Measurements from ENCODE around the gene CTNNB1. TPM values are rescaled to one million over a fixed set of nuclear protein-coding genes. Genes with fewer than 3 reads are reported as not detected.

The CTNNB1 gene
- total and polyA plus RNA-seq, 2 experiments from 2014 or later = 89.4 to 566 TPM

GRCh38 chr3:41260063-41260450 is 60.8 kb downstream of the CTNNB1 start:
- Histone ChIP-seq H3K4me3 (no peak overlapping the region), H3K27me3 (ENCODE audit: insufficient read depth) (no peaks in the 10 kb centered on the region), H3K79me2 (replicated peaks; ENCODE audit: insufficient read depth) (no peaks in the 10 kb centered on the region), H3K27ac (ENCODE audit: low read depth) (no peak overlapping the region), H3K36me3 (ENCODE audit: insufficient read depth) (no peaks in the 10 kb centered on the region; the same call in 1 of the 2 replicates), H3K4me2 (no peak overlapping the region), H3K9me2 (ENCODE audit: insufficient read depth) (peaks cover 14% of the 10 kb centered on the region; the same call in 1 of the 2 replicates), H3F3A (replicated peaks; ENCODE audit: low read depth) (no peaks in the 10 kb centered on the region), H3K4me1 (ENCODE audit: insufficient read depth) (peaks cover 3% of the 10 kb centered on the region; the same call in 1 of the 2 replicates), H2AFZ (no peak overlapping the region), H4K20me1 (replicated peaks; ENCODE audit: insufficient read depth) (no peaks in the 10 kb centered on the region)
- TF ChIP-seq CTCF (conservative IDR thresholded peaks at IDR 0.05; ENCODE audit: low read depth in 2 of 2) (no peak), ZNF331 (CRISPR knock-in tag; IDR thresholded peaks at IDR 0.05; ENCODE audit: low read depth) (no peak), EZH2phosphoT487 (IDR thresholded peaks at IDR 0.05; ENCODE audit: unreplicated experiment) (no peak), ZNF114 (CRISPR knock-in tag; IDR thresholded peaks at IDR 0.05) (no peak), REST (IDR thresholded peaks at IDR 0.05; ENCODE audit: unreplicated experiment) (no peak), CREB1 (CRISPR knock-in tag; IDR thresholded peaks at IDR 0.05; ENCODE audit: low read depth) (no peak), JUNB (IDR thresholded peaks at IDR 0.05; ENCODE audit: unreplicated experiment) (no peak), STAT1 (IDR thresholded peaks at IDR 0.05; ENCODE audit: unreplicated experiment) (no peak), NANOG (IDR thresholded peaks at IDR 0.05; ENCODE audit: borderline replicate concordance) (no peak)
- ATAC-seq = no peak
- no peak for DNase-seq (ENCODE audit: low spot score)
- peaks cover 3% of the 10 kb centered on the region; the same call in 1 of the 3 replicates for H3K36me3 Mint-ChIP-seq (ENCODE audit: low read depth)
- no peak overlapping the region for H3K27ac Mint-ChIP-seq
- H3K9me3 Mint-ChIP-seq = no peaks in the 10 kb centered on the region
- H3K27me3 Mint-ChIP-seq (ENCODE audit: insufficient read depth, low read depth, poor library complexity) = no peaks in the 10 kb centered on the region
- H3K4me1 Mint-ChIP-seq = peaks cover 8% of the 10 kb centered on the region; the same call in 2 of the 3 replicates
- no peak overlapping the region for H3K4me3 Mint-ChIP-seq

- Histone ChIP-seq H3K27ac (ENCODE audit: low read depth) (no peak overlapping the region), H3K4me2 (no peak overlapping the region)
- ATAC-seq = no peak
These were observed 65.8 kb downstream of the CTNNB1 start for GRCh38 chr3:41265011-41265545.

More at GRCh38 chr3:41265011-41265545, 65.8 kb downstream of the CTNNB1 start:
- no peaks in the 10 kb centered on the region; the same call in 1 of the 2 replicates for H3K36me3 ChIP-seq (ENCODE audit: insufficient read depth)
- TF ChIP-seq ETS1 (IDR thresholded peaks at IDR 0.05) = no peak
- 0 out of 4 replicates have a peak, but pooled peaks of 1 of the 2 experiments have one; percentile 9 for TF ChIP-seq CTCF (conservative IDR thresholded peaks at IDR 0.05; ENCODE audit: low read depth in 2 of 2)
- Mint-ChIP-seq H3K9me3 (no peaks in the 10 kb centered on the region; the same call in 2 of the 3 replicates), H3K27me3 (ENCODE audit: insufficient read depth, low read depth, poor library complexity) (no peaks in the 10 kb centered on the region), H3K4me1 (0 out of 3 replicates have a peak, but pooled peaks cover 3% of the 10 kb centered on the region), H3K36me3 (ENCODE audit: low read depth) (peaks cover 3% of the 10 kb centered on the region; the same call in 2 of the 3 replicates), H3K27ac (no peak overlapping the region), H3K4me3 (no peak overlapping the region)
- no peaks in the 10 kb centered on the region for H3F3A ChIP-seq (replicated peaks; ENCODE audit: low read depth)
- H2AFZ ChIP-seq = no peak overlapping the region
- H3K9me2 ChIP-seq (ENCODE audit: insufficient read depth) = peaks cover 18% of the 10 kb centered on the region; the same call in 1 of the 2 replicates
- H3K27me3 ChIP-seq (ENCODE audit: insufficient read depth) = no peaks in the 10 kb centered on the region
- no peaks in the 10 kb centered on the region for H3K79me2 ChIP-seq (replicated peaks; ENCODE audit: insufficient read depth)
- H3K4me3 ChIP-seq = no peak overlapping the region
- H4K20me1 ChIP-seq (replicated peaks; ENCODE audit: insufficient read depth) = no peaks in the 10 kb centered on the region
- DNase-seq (ENCODE audit: low spot score) = no peak
- H3K4me1 ChIP-seq (ENCODE audit: insufficient read depth) = no peaks in the 10 kb centered on the region
